GM12878 (cell line): Measurements from ENCODE around the gene SLC39A11. TPM values are rescaled to one million over a fixed set of nuclear protein-coding genes. Genes with fewer than 3 reads are reported as not detected.

Source experiments
- ATAC-seq: fragments of 200-7000 bp; cut with Tn5 transposase; 3 replicates; pipeline ENCODE4 v1.9.1; 2020; ENCODE audit warnings: mild to moderate bottlenecking, moderate library complexity
- BruUV-seq: library from RNA; stranded (reverse); fragments of 400-500 nt; replicated peaks from 2 replicates; lab custom pipeline; 2021; lab: Mats Ljungman, UMichigan
- CTCF ChIA-PET: fragments of 300-600 bp; sonication (Branson Sonifier 250); formaldehyde crosslinking; extraction: SDS; loops from one replicate; lab custom pipeline; 2021; ENCODE audit warnings: inconsistent platforms; lab: Yijun Ruan, JAX
- POLR2A ChIA-PET: fragments of 350-600 bp; formaldehyde crosslinking; extraction: SDS; loops from one replicate; lab custom pipeline; 2021; ENCODE audit warnings: inconsistent platforms; lab: Charles Lee
- RAD21 ChIA-PET: fragments of 300-600 bp; sonication (Branson Sonifier 250); formaldehyde crosslinking; loops from one replicate; lab custom pipeline; 2023; ENCODE audit warnings: antibody characterized with exemption; ENCODE audit not compliant: unreplicated experiment; lab: Charles Lee
- SMC1A ChIA-PET: fragments of 300-600 bp; sonication (Branson Sonifier 250); formaldehyde crosslinking; loops from one replicate; lab custom pipeline; 2023; ENCODE audit not compliant: unreplicated experiment, uncharacterized antibody; lab: Charles Lee
- DNase-seq: peaks from one replicate; pipeline ENCODE4 v3.0.0-alpha.2; 2011; ENCODE audit warnings: low read depth, low spot score
- FAIRE-seq: peaks from 3 replicates; lab custom pipeline; 2011; peaks lifted over from hg19 to GRCh38; lab: Jason Lieb, UNC
- H2AFZ ChIP-seq: 2 replicates; pipeline ENCODE4 v1.6.0; 2011; ENCODE audit warnings: low read depth, low read length, control low read depth; ENCODE audit not compliant: control insufficient read depth
- H3K27ac ChIP-seq: 2 replicates; pipeline ENCODE4 v1.5.1; 2011; ENCODE audit warnings: control low read depth; ENCODE audit not compliant: control insufficient read depth, insufficient read depth
- H3K27me3 ChIP-seq, 2 experiments: replicated peaks in 1 of 2; 2 replicates each; pipeline versions ENCODE4 v1.6.0 to v1.6.1; 2011; ENCODE audit warnings: low read length in 1 of 2; ENCODE audit not compliant: control insufficient read depth in 2 of 2, insufficient read depth in 2 of 2
- H3K36me3 ChIP-seq, 2 experiments: 2 replicates each; pipeline ENCODE4 v1.5.1; 2011; ENCODE audit warnings: low read length in 1 of 2; ENCODE audit not compliant: control insufficient read depth in 2 of 2, insufficient read depth in 2 of 2
- H3K4me1 ChIP-seq: 2 replicates; pipeline ENCODE4 v1.6.1; 2011; ENCODE audit warnings: mild to moderate bottlenecking, low read length, moderate library complexity, mixed read lengths; ENCODE audit not compliant: control insufficient read depth, insufficient read depth
- H3K4me2 ChIP-seq: 2 replicates; pipeline ENCODE4 v1.6.0; 2011; ENCODE audit warnings: control low read depth; ENCODE audit not compliant: control insufficient read depth, insufficient read depth
- H3K4me3 ChIP-seq: fragments of 200-600 bp; sonication (generic); 2 replicates; pipeline ENCODE4 v1.5.1; 2016
- H3K79me2 ChIP-seq: 2 replicates; pipeline ENCODE4 v1.6.0; 2011; ENCODE audit warnings: low read length; ENCODE audit not compliant: control insufficient read depth, insufficient read depth
- H3K9ac ChIP-seq: 2 replicates; pipeline ENCODE4 v1.8.0; 2011; ENCODE audit warnings: low read length, control low read depth, mixed read lengths; ENCODE audit not compliant: control insufficient read depth, insufficient read depth
- H3K9me3 ChIP-seq: replicated peaks from 3 replicates; pipeline ENCODE4 v1.5.1; 2011; ENCODE audit warnings: mild to moderate bottlenecking, low read length; ENCODE audit not compliant: control insufficient read depth, insufficient read depth
- H4K20me1 ChIP-seq: 2 replicates; pipeline ENCODE4 v1.6.0; 2011; ENCODE audit not compliant: control insufficient read depth, insufficient read depth
- CEBPB ChIP-seq, 2 experiments: fragments of 150-350 bp in 1 of 2; IDR thresholded peaks; 2 replicates each; pipeline ENCODE4 v1.6.1; 2012 to 2014; ENCODE audit warnings: low read depth in 2 of 2, low read length in 2 of 2, borderline replicate concordance in 1 of 2, inconsistent platforms in 1 of 2
- DPF2 ChIP-seq: fragments of 450-650 bp; IDR thresholded peaks from 2 replicates; pipeline ENCODE4 v1.6.1; 2017; ENCODE audit warnings: mild to moderate bottlenecking
- GABPA ChIP-seq: IDR thresholded peaks from 2 replicates; pipeline ENCODE4 v1.6.1; 2014; ENCODE audit warnings: antibody characterized with exemption, low read depth, mild to moderate bottlenecking, inconsistent platforms
- KDM1A ChIP-seq: fragments of 200-600 bp; sonication (generic); IDR thresholded peaks from 2 replicates; pipeline ENCODE4 v1.6.1; 2016; ENCODE audit warnings: borderline replicate concordance
- MTA2 ChIP-seq: fragments of 450-650 bp; IDR thresholded peaks from 2 replicates; pipeline ENCODE4 v1.6.1; 2016; ENCODE audit warnings: low read depth, mild to moderate bottlenecking, moderate library complexity
- NKRF ChIP-seq: fragments of 450-650 bp; conservative IDR thresholded peaks from 2 replicates; pipeline ENCODE4 v1.6.1; 2017; ENCODE audit warnings: mild to moderate bottlenecking, moderate library complexity
- RAD21 ChIP-seq: IDR thresholded peaks from 2 replicates; pipeline ENCODE4 v1.6.1; 2011; ENCODE audit warnings: mild to moderate bottlenecking, low read depth, low read length, moderate library complexity; ENCODE audit not compliant: insufficient read depth
- REST ChIP-seq: IDR thresholded peaks from 2 replicates; pipeline ENCODE4 v1.6.1; 2012; ENCODE audit warnings: mild to moderate bottlenecking, low read depth, low read length
- SIN3A ChIP-seq: IDR thresholded peaks from 2 replicates; pipeline ENCODE4 v1.6.1; 2012; ENCODE audit warnings: low read depth, low read length, improper control_type of control experiment
- SKIL ChIP-seq: fragments of 450-650 bp; IDR thresholded peaks from 2 replicates; pipeline ENCODE4 v1.6.1; 2017; ENCODE audit warnings: mild to moderate bottlenecking, low read depth, inconsistent platforms; ENCODE audit not compliant: poor library complexity, severe bottlenecking
- TCF7 ChIP-seq: IDR thresholded peaks from 2 replicates; pipeline ENCODE4 v1.6.1; 2014; ENCODE audit warnings: antibody characterized with exemption, borderline replicate concordance
- WRNIP1 ChIP-seq: IDR thresholded peaks from 2 replicates; pipeline ENCODE4 v1.6.1; 2011; ENCODE audit warnings: low read depth, low read length, improper control_type of control experiment, borderline replicate concordance
- ZBTB33 ChIP-seq: fragments of 450-650 bp; IDR thresholded peaks from 2 replicates; pipeline ENCODE4 v1.6.1; 2017; ENCODE audit warnings: mild to moderate bottlenecking
- WGBS: methylation state at CpG from one replicate; pipeline ENCODE4 v1.1.6; 2016; ENCODE audit warnings: low lambda C conversion rate; ENCODE audit not compliant: insufficient replicate concordance, insufficient coverage; ENCODE audit errors: missing lambda C conversion rate; 5-methylcytosine and 5-hydroxymethylcytosine counted together
- in situ Hi-C: fragments of 300-500 bp; cut with MboI; formaldehyde crosslinking; loops from 9 replicates; pipeline ENCODE4 v1.14.3; 2018; ENCODE audit warnings: mixed read lengths
- intact Hi-C: fragments of 100-400 bp; cut with micrococcal nuclease; formaldehyde crosslinking; loops from one replicate; pipeline ENCODE4 v1.14.2; 2022; ENCODE audit not compliant: unreplicated experiment
- polyA plus RNA-seq, 11 experiments: library from polyadenylated mRNA; depleted of rRNA in 4 of 11; unstranded in 6 of 11; stranded (reverse) in 5 of 11; fragments of >200 nt; fragmentation: Nextera tagmentation in 4 of 11; fragmentation: Illumina TruSeq in 1 of 11; extraction: Ambion mirVana in 4 of 11; extraction: Trizol in 1 of 11; gene quantifications; 1 replicate in 1 of 11; 2 replicates in 10 of 11; pipeline versions ENCODE4 v1.2.1 to v1.2.3, GENCODE V29; 2011 to 2016; ENCODE audit warnings: inconsistent platforms in 2 of 11, missing spikeins in 2 of 11, low read depth in 1 of 11
- total RNA-seq, 4 experiments: library from RNA; depleted of rRNA in 3 of 4; stranded (reverse); fragments of >200 nt in 3 of 4; fragmentation: Illumina TruSeq in 1 of 4; extraction: Trizol in 1 of 4; gene quantifications; 2 replicates each; pipeline versions ENCODE4 v1.2.1 to v1.2.3, GENCODE V29; 2013 to 2021

The SLC39A11 gene
- total and polyA plus RNA-seq, 10 of the 15 experiments (the other 5 are each of a cell fraction or from before 2014, with no cell fraction given) = 8.6 to 23.8 (median 14.0) TPM

GRCh38 chr17:72915625-72916081, 176.8 kb downstream of the SLC39A11 start (continued):
- TF ChIP-seq REST (no peak), WRNIP1 (no peak), GABPA (no peak)
- TF ChIP-seq, all 136 proteins: peak for 0

GRCh38 chr17:72913142-72913682, 179.3 kb downstream of the SLC39A11 start:
- no peaks in the 10 kb centered on the region; a peak in 2 of 4 replicates for H3K36me3 ChIP-seq
- H3K27ac ChIP-seq = no peak overlapping the region
- no peaks in the 10 kb centered on the region for H3K4me1 ChIP-seq
- H3K27me3 ChIP-seq = no peaks in the 10 kb centered on the region
- H3K9me3 ChIP-seq = no peaks in the 10 kb centered on the region
- DNase-seq (no peak), ATAC-seq (no peak), FAIRE-seq (no peak)
- intact Hi-C loops (no loop called here), in situ Hi-C loops (no loop called here)
- H3K9ac ChIP-seq = no peak overlapping the region
- H4K20me1 ChIP-seq = no peaks in the 10 kb centered on the region
- ChIA-PET SMC1A (no interaction called here), CTCF (interaction anchor here (0.6 to 0.8 kb wide), 3 partner anchors 73 to 342 kb away, joined by 3 to 4 read pairs (median 3); no protein-coding TSS in a partner anchor), RAD21 (no interaction called here), POLR2A (no interaction called here)
- H3K79me2 ChIP-seq = no peaks in the 10 kb centered on the region
- H2AFZ ChIP-seq = no peak overlapping the region
- H3K4me2 ChIP-seq = no peak overlapping the region
- 97% methylated on average over 5 of the region's 5 CpGs for WGBS
- BruUV-seq = no TSS peak
- no peak overlapping the region for H3K4me3 ChIP-seq
- no peak for TF ChIP-seq TCF7
- no peak for TF ChIP-seq CEBPB (IDR thresholded peaks at IDR 0.05; ENCODE audit: borderline replicate concordance in 1 of 2, low read depth in 2 of 2, low read length in 2 of 2)
- TF ChIP-seq DPF2 = no peak
- TF ChIP-seq SKIL = no peak
- no peak for TF ChIP-seq NKRF
- TF ChIP-seq ZBTB33 = no peak
- no peak for TF ChIP-seq RAD21
- no peak for TF ChIP-seq KDM1A
- TF ChIP-seq MTA2 = no peak
- no peak for TF ChIP-seq SIN3A
